HG03558 (cell line): Measurements from ENCODE around the gene NBDY.
"Not testable (repeated sequence)": the region's sequence is repeated elsewhere in the genome, so short reads cannot be mapped to it uniquely, and the experiment has no call there.

Experiments used
- ATAC-seq: cut with Tn5 transposase; IDR thresholded peaks from one replicate; pipeline ENCODE4 v1.9.1; 2021; ENCODE audit warnings: moderate number of reproducible peaks; ENCODE audit not compliant: unreplicated experiment; ENCODE audit errors: extremely low read depth

NBDY gene, protein sequence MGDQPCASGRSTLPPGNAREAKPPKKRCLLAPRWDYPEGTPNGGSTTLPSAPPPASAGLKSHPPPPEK

DNA sequence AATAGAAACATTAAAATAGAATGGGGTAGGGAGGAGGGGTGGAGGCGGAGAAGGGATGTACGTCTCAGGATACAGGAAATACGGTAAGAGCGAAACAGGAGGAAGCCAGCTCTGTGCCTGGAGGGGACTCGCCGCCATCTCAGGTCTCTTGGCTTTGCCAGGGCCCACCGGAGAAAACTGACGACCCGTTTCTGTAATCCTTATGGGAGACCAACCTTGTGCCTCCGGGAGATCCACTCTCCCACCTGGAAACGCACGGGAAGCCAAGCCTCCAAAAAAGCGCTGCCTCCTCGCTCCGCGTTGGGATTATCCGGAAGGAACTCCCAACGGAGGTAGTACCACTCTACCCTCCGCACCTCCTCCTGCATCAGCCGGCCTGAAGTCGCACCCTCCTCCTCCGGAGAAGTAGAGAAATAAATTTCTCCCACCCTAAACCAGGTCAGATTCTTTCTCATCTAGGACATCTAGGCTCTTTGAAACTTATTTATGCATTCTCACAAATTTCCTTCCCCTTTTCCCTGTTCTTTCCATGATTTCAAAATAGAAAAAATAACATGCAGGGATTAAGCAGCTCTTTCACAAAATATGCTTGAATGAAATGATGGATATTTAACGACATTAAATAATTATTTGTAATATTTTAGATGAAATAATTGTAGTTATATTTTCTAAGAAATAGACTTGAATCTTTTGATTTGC lies at the start of gene NBDY:
Gene NBDY (plus strand): TSS at position 92 of the 699 bp plus-strand sequence. CDS start 111 bp downstream, at position 203.
- ATAC-seq, result no peak

DNA sequence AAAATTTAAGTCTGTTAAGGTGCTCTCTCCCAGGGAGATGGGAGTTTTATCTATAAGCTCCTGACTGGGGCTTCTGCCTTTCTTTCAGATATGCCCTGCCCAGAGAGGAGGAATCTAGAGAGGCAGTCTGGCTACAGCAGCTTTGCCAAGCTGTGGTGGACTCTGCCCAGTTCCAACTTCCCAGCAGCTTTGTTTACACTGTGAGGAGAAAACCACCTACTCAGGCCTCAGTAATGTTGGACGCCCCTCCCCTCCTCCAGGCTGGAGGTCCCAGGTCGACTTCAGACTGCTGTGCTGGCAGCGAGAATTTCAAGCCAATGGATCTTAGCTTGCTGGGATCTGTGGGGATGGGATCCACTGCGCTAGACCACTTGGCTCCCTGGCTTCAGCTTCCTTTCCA lies 24.5 kb upstream of the NBDY start:
- not testable (repeated sequence) for ATAC-seq

- ATAC-seq, result no peak
Observed at GRCh38 chrX:56726605-56727004, 2.4 kb upstream of the NBDY start.

DNA sequence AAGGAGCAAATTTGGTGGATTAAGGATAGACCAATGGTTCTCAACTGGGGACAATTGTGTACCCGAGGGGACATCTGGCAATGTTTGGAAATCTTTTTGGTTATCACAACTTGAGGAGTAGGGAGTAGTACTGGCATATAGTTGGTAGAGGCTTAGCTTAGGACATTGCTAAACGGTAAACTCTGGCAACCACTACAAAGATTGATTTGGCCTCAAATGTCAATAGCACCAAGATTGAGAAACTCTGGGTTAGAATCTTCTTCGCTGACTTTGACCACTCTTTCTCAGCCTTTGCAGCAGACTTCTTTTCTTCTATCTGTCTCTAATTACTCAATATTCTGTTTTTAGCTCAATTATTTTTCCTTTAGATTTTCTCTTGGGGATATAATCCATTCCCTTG lies 1.5 kb upstream of the NBDY start:
- no peak for ATAC-seq

- no peak for ATAC-seq
Observed at GRCh38 chrX:56728321-56728720, 722 bp upstream of the NBDY start.

- no peak for ATAC-seq
Observed at GRCh38 chrX:56728752-56729151, 291 bp upstream of the NBDY start.

- ATAC-seq, result no peak
Observed at GRCh38 chrX:56733459-56734046, 4.5 kb downstream of the NBDY start.

GRCh38 chrX:56736219-56736618 lies 7.2 kb downstream of the NBDY start:
- no peak for ATAC-seq

- no peak for ATAC-seq
Observed at GRCh38 chrX:56738670-56739069, 9.6 kb downstream of the NBDY start.

DNA sequence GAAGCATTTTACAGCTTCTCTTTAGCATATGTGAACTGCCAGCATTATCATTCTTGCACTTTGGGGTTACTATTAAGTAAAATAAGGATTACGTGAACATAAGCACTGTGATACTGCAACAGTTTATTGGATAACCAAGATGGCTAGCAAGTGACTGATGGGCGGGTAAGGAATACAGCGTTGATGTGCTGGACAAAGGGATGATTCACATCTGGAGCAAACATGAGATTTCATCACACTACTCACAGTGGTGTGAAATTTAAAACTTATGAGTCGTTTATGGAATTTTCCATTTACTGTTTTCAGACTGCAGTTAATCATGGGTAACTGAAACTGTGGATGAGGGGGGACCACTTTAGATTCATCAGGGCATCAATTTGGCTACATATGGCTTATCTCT lies 16.0 kb downstream of the NBDY start:
- ATAC-seq, result no peak

DNA sequence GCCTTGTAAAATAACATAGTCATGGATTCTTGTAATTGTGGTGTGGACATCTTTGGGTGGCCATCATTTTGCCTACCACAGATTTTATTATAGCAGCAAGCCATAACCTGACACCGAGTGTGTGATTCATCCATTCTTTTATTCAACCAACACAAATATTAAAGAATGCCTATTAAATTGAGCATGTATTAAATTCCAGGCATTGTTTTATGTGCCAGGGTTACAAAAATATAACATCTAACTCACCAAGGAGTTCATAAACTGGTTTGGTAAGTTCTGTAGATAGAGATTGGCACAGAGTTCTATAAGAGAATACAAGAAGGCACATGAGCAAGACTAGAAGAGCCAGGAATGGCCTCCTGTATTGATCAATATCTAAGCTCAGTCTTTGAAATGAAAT lies 18.0 kb downstream of the NBDY start:
- ATAC-seq, result no peak

DNA sequence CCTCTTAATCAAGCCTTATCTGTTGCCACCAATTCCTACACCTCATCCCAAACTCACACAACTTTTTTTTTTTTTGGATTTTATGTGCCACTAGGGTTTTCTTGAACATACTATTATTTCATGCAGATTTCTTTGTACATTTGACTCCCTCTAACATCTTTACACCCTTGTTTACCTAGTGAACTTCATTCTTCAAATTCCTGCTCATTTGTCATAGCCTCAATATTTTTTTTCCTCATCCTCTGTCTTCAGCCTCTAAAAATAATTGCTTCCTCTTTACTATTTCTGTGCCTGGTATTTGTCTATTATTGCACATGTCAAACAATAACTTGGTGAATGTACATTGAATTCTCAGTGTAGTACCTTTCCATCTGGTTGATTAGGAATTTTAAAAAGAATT lies 22.0 kb downstream of the NBDY start:
- no peak for ATAC-seq

- no peak for ATAC-seq
Observed at GRCh38 chrX:56757327-56757726, 28.3 kb downstream of the NBDY start.

GRCh38 chrX:56758456-56758855 lies 29.4 kb downstream of the NBDY start:
- no peak for ATAC-seq

GRCh38 chrX:56759736-56760409 lies 30.8 kb downstream of the NBDY start:
- ATAC-seq, result no peak

GRCh38 chrX:56760410-56761124 lies 31.5 kb downstream of the NBDY start:
- ATAC-seq, result not testable (repeated sequence)

- ATAC-seq, result no peak
Observed at GRCh38 chrX:56761167-56761566, 32.1 kb downstream of the NBDY start.

DNA sequence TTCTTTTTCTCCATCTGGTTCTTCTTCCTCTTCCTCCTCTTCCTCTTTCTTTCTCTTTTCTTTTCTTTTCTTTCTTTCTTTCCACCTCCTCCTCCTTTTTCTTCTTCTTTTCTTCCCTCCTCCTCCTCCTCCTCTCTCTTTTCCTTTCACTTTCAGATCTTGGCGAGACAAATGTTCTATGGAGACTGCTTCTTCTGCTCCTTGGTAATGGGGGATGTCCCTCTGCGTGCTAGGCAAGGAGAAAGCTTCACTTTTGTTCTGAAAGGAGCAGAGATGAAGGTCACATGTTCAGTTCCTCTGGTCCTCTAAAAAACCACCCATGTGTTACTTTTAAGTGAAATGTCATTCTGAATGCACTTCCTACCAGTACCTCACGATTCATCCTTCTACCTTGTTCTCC lies 33.2 kb downstream of the NBDY start:
- ATAC-seq, result peak; percentile 25

GRCh38 chrX:56762707-56763555 lies 33.9 kb downstream of the NBDY start:
- ATAC-seq, result no peak
